Smooth muscle cell (in vitro differentiated cells): Measurements from ENCODE around the gene CNPY3. TPM values are rescaled to one million over a fixed set of nuclear protein-coding genes. Genes with fewer than 3 reads are reported as not detected.

Experiments used
- DNase-seq: peaks from one replicate; lab custom pipeline; 2025; ENCODE audit not compliant: unreplicated experiment; lab: John Stamatoyannopoulos, UW
- H2AFZ ChIP-seq: fragments of 200-600 bp; sonication (generic); 2 replicates; pipeline ENCODE4 v1.6.0; 2016; ENCODE audit warnings: antibody characterized with exemption, low read depth, mild to moderate bottlenecking
- H3F3A ChIP-seq: fragments of 200-600 bp; sonication (generic); 2 replicates; pipeline ENCODE4 v1.6.0; 2017; ENCODE audit warnings: antibody characterized with exemption, low read depth
- H3K27ac ChIP-seq: fragments of 200-600 bp; sonication (generic); 2 replicates; pipeline ENCODE4 v1.5.1; 2016; ENCODE audit warnings: low read depth, mild to moderate bottlenecking
- H3K27me3 ChIP-seq: fragments of 200-600 bp; sonication (generic); 2 replicates; pipeline ENCODE4 v1.6.1; 2016; ENCODE audit warnings: low read depth, mild to moderate bottlenecking
- H3K36me3 ChIP-seq: fragments of 200-600 bp; sonication (generic); 2 replicates; pipeline ENCODE4 v1.5.1; 2016; ENCODE audit warnings: low read depth
- H3K4me1 ChIP-seq: fragments of 200-600 bp; sonication (generic); 2 replicates; pipeline ENCODE4 v1.5.1; 2016; ENCODE audit warnings: low read depth
- H3K4me2 ChIP-seq: fragments of 200-600 bp; sonication (generic); 2 replicates; pipeline ENCODE4 v1.6.0; 2016; ENCODE audit warnings: mild to moderate bottlenecking
- H3K4me3 ChIP-seq: fragments of 200-600 bp; sonication (generic); 2 replicates; pipeline ENCODE4 v1.5.1; 2016; ENCODE audit warnings: mild to moderate bottlenecking
- H3K79me2 ChIP-seq: fragments of 200-600 bp; sonication (generic); 2 replicates; pipeline ENCODE4 v1.6.0; 2016; ENCODE audit warnings: low read depth, mild to moderate bottlenecking
- H3K9ac ChIP-seq: fragments of 200-600 bp; sonication (generic); 2 replicates; pipeline ENCODE4 v1.6.0; 2016; ENCODE audit warnings: low read depth
- H3K9me3 ChIP-seq: fragments of 200-600 bp; sonication (generic); replicated peaks from 2 replicates; pipeline ENCODE4 v1.5.1; 2016; ENCODE audit warnings: low read depth
- H4K20me1 ChIP-seq: fragments of 200-600 bp; sonication (generic); 2 replicates; pipeline ENCODE4 v1.6.0; 2016; ENCODE audit warnings: low read depth
- WGBS: methylation state at CpG from one replicate; pipeline ENCODE4 v1.1.7; 2016; ENCODE audit warnings: low lambda C conversion rate; 5-methylcytosine and 5-hydroxymethylcytosine counted together
- polyA plus RNA-seq: library from polyadenylated mRNA; unstranded; fragments of >200 nt; fragmentation: Nextera tagmentation; extraction: Ambion mirVana; gene quantifications from 2 replicates; pipeline ENCODE4 v1.2.1, GENCODE V29; 2016
- total RNA-seq: library from RNA; depleted of rRNA; stranded (reverse); fragments of >200 nt; gene quantifications from 2 replicates; pipeline ENCODE4 v1.2.3, GENCODE V29; 2014
- TF ChIP-seq, protein P1 (sequence below): fragments of 200-600 bp; sonication (generic); IDR thresholded peaks from 2 replicates; pipeline ENCODE4 v1.5.1; 2017; ENCODE audit warnings: borderline replicate concordance, mild to moderate bottlenecking, antibody characterized with exemption; ENCODE audit not compliant: insufficient read depth, poor library complexity, severe bottlenecking

Gene CNPY3
- total and polyA plus RNA-seq, 2 experiments from 2014 or later = 20.5 to 51.4 TPM

DNA sequence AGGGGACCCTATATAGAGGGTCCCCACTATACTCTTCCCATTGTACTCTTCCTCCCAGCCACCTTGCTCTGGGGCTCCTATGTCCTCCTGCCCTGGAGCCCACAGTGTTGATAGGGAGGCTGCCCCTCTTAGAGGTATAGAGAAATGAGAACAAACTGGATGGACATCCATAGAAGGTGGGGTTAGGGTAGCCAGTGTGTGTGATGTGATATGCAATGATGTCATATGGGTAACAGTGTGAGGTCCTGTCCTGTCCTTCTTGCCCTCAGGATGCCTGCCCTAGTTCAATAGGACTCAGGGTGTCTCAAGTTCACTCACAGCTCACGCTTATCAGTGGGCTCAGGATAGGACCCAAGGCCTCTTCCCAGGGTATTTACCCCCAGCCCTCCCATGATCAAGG, 13.0 kb upstream of the CNPY3 start:
- no peak overlapping the region for H3K4me3 ChIP-seq
- 92% methylated on average over 1 of the region's 1 CpG for WGBS
- no peak for DNase-seq
- no peaks in the 10 kb centered on the region for H3K79me2 ChIP-seq
- TF ChIP-seq, protein P1, sequence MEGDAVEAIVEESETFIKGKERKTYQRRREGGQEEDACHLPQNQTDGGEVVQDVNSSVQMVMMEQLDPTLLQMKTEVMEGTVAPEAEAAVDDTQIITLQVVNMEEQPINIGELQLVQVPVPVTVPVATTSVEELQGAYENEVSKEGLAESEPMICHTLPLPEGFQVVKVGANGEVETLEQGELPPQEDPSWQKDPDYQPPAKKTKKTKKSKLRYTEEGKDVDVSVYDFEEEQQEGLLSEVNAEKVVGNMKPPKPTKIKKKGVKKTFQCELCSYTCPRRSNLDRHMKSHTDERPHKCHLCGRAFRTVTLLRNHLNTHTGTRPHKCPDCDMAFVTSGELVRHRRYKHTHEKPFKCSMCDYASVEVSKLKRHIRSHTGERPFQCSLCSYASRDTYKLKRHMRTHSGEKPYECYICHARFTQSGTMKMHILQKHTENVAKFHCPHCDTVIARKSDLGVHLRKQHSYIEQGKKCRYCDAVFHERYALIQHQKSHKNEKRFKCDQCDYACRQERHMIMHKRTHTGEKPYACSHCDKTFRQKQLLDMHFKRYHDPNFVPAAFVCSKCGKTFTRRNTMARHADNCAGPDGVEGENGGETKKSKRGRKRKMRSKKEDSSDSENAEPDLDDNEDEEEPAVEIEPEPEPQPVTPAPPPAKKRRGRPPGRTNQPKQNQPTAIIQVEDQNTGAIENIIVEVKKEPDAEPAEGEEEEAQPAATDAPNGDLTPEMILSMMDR = no peak
- H3K36me3 ChIP-seq = no peaks in the 10 kb centered on the region
- no peaks in the 10 kb centered on the region for H4K20me1 ChIP-seq
- H3K27ac ChIP-seq = no peak overlapping the region
- no peaks in the 10 kb centered on the region for H3K4me1 ChIP-seq
- no peak overlapping the region for H3K9ac ChIP-seq
- peaks cover under 1% of the 10 kb centered on the region for H3F3A ChIP-seq
- no peak overlapping the region for H2AFZ ChIP-seq
- no peak overlapping the region for H3K4me2 ChIP-seq
- no peaks in the 10 kb centered on the region for H3K9me3 ChIP-seq
- H3K27me3 ChIP-seq = no peaks in the 10 kb centered on the region

- Histone ChIP-seq H3F3A (no peaks in the 10 kb centered on the region), H3K27me3 (no peaks in the 10 kb centered on the region), H4K20me1 (no peaks in the 10 kb centered on the region), H3K9me3 (no peaks in the 10 kb centered on the region), H3K9ac (no peak overlapping the region), H2AFZ (no peak overlapping the region), H3K79me2 (no peaks in the 10 kb centered on the region), H3K27ac (no peak overlapping the region), H3K36me3 (no peaks in the 10 kb centered on the region), H3K4me1 (no peaks in the 10 kb centered on the region), H3K4me2 (no peak overlapping the region), H3K4me3 (no peak overlapping the region)
- no peak for DNase-seq
- TF ChIP-seq, protein P1 = no peak
- WGBS = 87% methylated on average over 6 of the region's 6 CpGs
Observed at GRCh38 chr6:42921801-42922200, 7.5 kb upstream of the CNPY3 start.

DNA sequence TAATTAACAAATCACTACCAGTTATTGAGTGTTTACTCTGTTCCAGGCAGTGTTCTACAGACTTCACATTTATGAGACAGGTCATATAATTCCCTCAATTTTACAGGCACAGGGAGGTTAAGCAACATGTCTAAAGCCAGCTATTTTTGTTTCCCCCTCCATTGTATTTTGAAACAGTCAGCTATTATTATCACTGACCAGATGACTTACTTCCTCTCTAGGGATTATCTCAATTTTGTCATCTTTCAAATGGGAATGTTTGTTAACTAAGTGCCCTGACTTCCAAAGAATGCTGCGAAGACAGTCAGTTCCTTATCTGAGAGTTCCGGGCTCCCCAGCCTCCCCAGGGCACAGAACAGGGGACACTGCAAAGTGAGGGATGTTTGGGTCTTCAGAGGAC, 5.6 kb upstream of the CNPY3 start:
- H3F3A ChIP-seq = no peaks in the 10 kb centered on the region
- no peak overlapping the region for H3K4me3 ChIP-seq
- no peaks in the 10 kb centered on the region for H4K20me1 ChIP-seq
- H3K36me3 ChIP-seq = no peaks in the 10 kb centered on the region
- no peaks in the 10 kb centered on the region for H3K9me3 ChIP-seq
- 63% methylated on average over 2 of the region's 2 CpGs for whole genome bisulfite sequencing
- H3K27ac ChIP-seq = no peak overlapping the region
- peaks cover 6% of the 10 kb centered on the region for H3K4me1 ChIP-seq
- no peak for DNase-seq
- no peak overlapping the region for H3K9ac ChIP-seq
- TF ChIP-seq, protein P1 = no peak
- no peaks in the 10 kb centered on the region for H3K27me3 ChIP-seq
- H2AFZ ChIP-seq = no peak overlapping the region
- H3K79me2 ChIP-seq = no peaks in the 10 kb centered on the region
- H3K4me2 ChIP-seq = no peak overlapping the region

DNA sequence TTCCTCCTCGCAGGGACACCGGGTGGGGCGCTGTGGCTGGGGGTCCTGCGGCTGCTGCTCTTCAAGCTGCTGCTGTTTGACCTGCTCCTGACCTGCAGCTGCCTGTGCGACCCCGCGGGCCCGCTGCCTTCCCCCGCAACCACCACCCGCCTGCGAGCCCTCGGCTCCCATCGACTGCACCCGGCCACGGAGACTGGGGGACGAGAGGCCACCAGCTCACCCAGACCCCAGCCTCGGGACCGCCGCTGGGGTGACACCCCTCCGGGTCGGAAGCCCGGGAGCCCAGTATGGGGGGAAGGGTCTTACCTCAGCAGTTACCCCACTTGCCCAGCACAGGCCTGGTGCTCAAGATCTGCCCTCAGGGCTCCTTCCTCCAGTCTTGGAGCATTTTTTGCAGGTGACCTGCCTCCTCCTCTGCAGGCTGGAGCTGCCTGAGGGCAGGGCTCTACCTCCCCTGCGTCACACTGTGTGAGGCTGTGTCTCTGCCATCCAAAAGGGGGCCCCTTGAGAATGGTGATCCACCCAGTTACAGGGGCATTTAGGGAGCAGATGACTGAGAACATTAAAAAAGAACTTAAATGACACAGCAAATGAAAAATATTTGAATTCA, 3.9 kb upstream of the CNPY3 start:
- Histone ChIP-seq H3K36me3 (no peaks in the 10 kb centered on the region), H3K4me1 (peaks cover 10% of the 10 kb centered on the region), H3K9me3 (no peaks in the 10 kb centered on the region), H3K27ac (no peak overlapping the region), H3K4me2 (no peak overlapping the region), H2AFZ (no peak overlapping the region), H3K27me3 (no peaks in the 10 kb centered on the region), H3K4me3 (no peak overlapping the region), H3K79me2 (no peaks in the 10 kb centered on the region), H4K20me1 (no peaks in the 10 kb centered on the region), H3K9ac (no peak overlapping the region), H3F3A (peaks cover 10% of the 10 kb centered on the region)
- WGBS = 85% methylated on average over 17 of the region's 23 CpGs
- DNase-seq = no peak
- TF ChIP-seq, protein P1 = no peak
